ENCODE results near the gene PCBP1.
"Not testable (repeated sequence)": the region's sequence is repeated elsewhere in the genome, so short reads cannot be mapped to it uniquely, and the experiment has no call there.

PCBP1 gene

DNA sequence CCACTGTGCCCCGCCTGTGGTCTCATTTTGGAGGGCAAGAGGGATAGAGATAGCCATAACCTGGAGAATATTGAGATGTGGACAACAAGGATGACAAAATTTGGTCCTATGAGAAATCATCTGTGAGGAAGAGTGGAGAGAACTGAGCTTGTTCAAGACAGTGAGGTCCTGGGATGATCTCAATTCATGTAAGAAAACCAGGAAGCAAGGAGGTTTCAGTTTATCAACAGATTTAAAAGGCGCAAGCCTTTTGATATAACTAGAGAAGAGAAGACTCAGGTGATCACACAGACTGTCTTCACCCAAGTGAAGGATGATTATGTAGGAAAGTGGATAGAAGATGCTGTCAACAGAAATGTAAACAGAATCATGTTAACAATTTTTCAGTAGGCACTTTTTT lies 39.1 kb downstream of the PCBP1 start:
- no peak for DNase-seq (ENCODE audit: low read depth)

DNA sequence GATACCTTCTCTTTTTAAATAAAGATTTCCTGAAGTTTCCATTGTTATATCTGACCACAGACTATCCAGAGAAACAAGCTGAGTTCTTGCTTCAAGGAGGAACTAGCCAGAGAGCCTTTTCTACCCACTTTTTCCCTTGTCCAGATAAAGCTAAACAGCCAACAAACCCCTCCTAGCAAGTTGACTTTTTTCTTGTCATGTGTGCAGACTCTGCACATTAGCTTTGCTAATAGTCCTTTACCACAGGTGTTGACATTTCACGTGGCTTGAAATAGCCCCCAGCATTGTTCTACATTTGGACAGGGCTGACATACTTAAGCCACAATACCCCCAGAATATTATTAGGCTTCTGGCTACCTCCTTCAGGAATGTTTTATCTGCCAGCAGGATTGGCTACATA lies 40.7 kb downstream of the PCBP1 start:
- no peak for DNase-seq (ENCODE audit: low read depth)

DNA sequence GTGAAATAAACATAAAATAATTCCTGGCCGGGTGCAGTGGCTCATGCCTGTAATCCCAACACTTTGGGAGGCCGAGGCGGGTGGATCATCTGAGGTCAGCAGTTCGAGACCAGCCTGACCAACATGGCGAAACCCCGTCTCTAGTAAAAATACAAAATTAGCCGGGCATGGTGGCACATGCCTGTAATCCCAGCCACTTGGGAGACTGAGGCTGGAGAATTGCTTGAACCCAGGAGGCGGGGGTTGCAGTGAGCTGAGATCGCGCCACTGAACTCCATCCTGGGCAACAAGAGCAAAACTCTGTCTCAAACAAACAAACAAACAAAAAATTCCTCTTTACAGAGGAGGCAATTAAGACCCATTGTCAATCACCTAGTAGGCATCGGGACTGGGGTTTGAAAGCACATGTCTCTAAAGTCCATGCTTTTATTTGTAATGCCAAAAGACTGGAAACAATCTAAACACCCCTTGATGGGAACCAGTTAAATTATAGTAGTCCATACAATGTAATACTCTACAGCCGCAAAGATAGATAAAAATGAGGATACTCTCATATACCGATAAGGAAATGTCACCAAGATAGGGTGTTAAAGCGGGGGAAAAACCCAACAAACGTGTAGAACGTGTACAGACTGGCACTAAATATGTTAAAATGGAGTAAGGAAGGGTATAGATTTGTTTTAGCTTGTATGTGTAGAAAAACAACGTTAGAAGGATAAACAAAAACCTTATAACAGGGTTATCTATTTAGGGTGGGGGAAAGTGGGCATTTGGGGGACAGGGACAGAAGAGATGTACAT lies 44.3 kb downstream of the PCBP1 start:
- not testable (repeated sequence) for DNase-seq (ENCODE audit: low read depth)

- no peak for DNase-seq (ENCODE audit: low read depth)
Measured at GRCh38 chr2:70132244-70133126, 45.2 kb downstream of the PCBP1 start.

DNA sequence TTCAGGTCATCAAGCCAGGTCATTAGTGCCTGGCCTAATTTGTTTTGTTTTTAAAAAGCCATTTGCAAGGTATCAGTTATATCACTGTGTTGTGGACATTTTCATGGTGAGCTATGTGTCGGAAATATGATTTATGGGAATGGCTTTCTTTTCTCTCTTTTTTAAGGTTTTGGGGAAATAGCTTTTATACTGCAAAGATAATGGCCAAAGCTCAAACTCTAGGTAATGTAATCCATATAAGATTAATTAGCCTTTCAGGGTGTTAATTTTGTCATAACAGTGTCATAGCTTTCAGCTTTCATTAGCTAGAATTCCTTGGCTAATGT lies 45.8 kb downstream of the PCBP1 start:
- no peak for DNase-seq (ENCODE audit: low read depth)

- no peak for DNase-seq (ENCODE audit: low read depth)
Measured at GRCh38 chr2:70133491-70134322, 46.4 kb downstream of the PCBP1 start.

GRCh38 chr2:70134323-70134983 lies 47.2 kb downstream of the PCBP1 start:
- DNase-seq (ENCODE audit: low read depth): not testable (repeated sequence)
